Measurements from ENCODE around the gene ARHGAP10.

DNA sequence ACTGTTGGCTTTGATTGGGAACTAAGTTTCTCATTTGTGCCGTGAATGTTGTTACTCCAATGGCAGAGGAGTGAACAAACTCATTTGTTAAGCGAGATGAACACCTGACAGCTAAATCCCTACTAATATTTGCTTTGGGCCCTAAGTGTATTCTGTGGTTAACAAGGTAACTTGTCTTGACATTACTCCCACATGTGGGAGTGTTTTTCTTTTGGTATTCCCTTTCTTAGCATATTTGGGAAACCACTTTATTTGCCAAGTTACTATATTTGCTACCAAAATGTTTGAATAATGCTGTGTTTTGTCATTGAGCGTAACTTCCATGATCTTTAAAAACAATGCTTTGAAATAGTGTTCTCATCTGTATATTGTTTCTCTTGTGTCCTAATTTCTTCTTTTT lies 82.5 kb downstream of the ARHGAP10 start:
- TF ChIP-seq POLR2A (IDR thresholded peaks at IDR 0.05) = no peak
- no peak for TF ChIP-seq CTCF (IDR thresholded peaks at IDR 0.05)
